ENCODE results near the gene CFAP141. TPM values are rescaled to one million over a fixed set of nuclear protein-coding genes. Genes with fewer than 3 reads are reported as not detected.

Gene CFAP141
- total and polyA plus RNA-seq, 2 donors from 2014 or later = not detected

- Histone ChIP-seq H3K36me3 (ENCODE audit: control insufficient read depth in 2 of 3, insufficient read depth in 3 of 3, low read length in 3 of 3) (peaks cover 18 to 24% (median 18%) of the 10 kb centered on the region in 3 donors), H3K9ac (ENCODE audit: low read length in 3 of 3) (no peak overlapping the region), H3K9me3 (ENCODE audit: control insufficient read depth in 2 of 3, insufficient read depth in 1 of 3, low read length in 3 of 3) (no peaks in the 10 kb centered on the region), H3K27ac (ENCODE audit: low read depth in 2 of 2, low read length in 2 of 2) (no peak overlapping the region), H3K4me1 (ENCODE audit: control insufficient read depth in 2 of 3, insufficient read depth in 2 of 3, low read depth in 1 of 3, low read length in 3 of 3) (peaks cover 0 to 3% (median 0%) of the 10 kb centered on the region in 3 donors), H3K27me3 (ENCODE audit: control insufficient read depth, insufficient read depth, low read length) (no peaks in the 10 kb centered on the region), H3K4me3 (ENCODE audit: low read length in 3 of 3) (no peak overlapping the region)
- DNase-seq (no peak), FAIRE-seq (no peak)
- TF ChIP-seq CTCF (IDR thresholded peaks at IDR 0.05; ENCODE audit: borderline replicate concordance, extremely low read depth, insufficient read depth) = no peak
- intact Hi-C loops (cut with DNase I) = no loop called here
Measured at GRCh38 chr1:154158307-154159125, 47.6 kb downstream of the CFAP141 start.

GRCh38 chr1:154157520-154158306 lies 48.4 kb downstream of the CFAP141 start:
- DNase-seq = no peak
- TF ChIP-seq CTCF (IDR thresholded peaks at IDR 0.05; ENCODE audit: borderline replicate concordance, extremely low read depth, insufficient read depth) = no peak
- no peak overlapping the region for H3K9ac ChIP-seq (ENCODE audit: low read length in 3 of 3)
- H3K4me1 ChIP-seq (ENCODE audit: control insufficient read depth in 2 of 3, insufficient read depth in 2 of 3, low read depth in 1 of 3, low read length in 3 of 3) = peaks cover 0 to 3% (median 0%) of the 10 kb centered on the region in 3 donors
- no peaks in the 10 kb centered on the region for H3K27me3 ChIP-seq (ENCODE audit: control insufficient read depth, insufficient read depth, low read length)
- H3K4me3 ChIP-seq (ENCODE audit: low read length in 3 of 3) = no peak overlapping the region
- no peak for FAIRE-seq
- H3K36me3 ChIP-seq (ENCODE audit: control insufficient read depth in 2 of 3, insufficient read depth in 3 of 3, low read length in 3 of 3) = peaks cover 18 to 24% (median 18%) of the 10 kb centered on the region in 3 donors
- H3K27ac ChIP-seq (ENCODE audit: low read depth in 2 of 2, low read length in 2 of 2) = no peak overlapping the region
- intact Hi-C loops (cut with DNase I) = no loop called here
- H3K9me3 ChIP-seq (ENCODE audit: control insufficient read depth in 2 of 3, insufficient read depth in 1 of 3, low read length in 3 of 3) = no peaks in the 10 kb centered on the region

GRCh38 chr1:154155251-154155650 lies 50.9 kb downstream of the CFAP141 start:
- H3K9ac ChIP-seq (ENCODE audit: low read length in 3 of 3) = no peak overlapping the region
- H3K4me3 ChIP-seq (ENCODE audit: low read length in 3 of 3) = no peak overlapping the region
- peak overlapping the region; percentile 59 to 94 for H3K27ac ChIP-seq (ENCODE audit: low read depth in 2 of 2, low read length in 2 of 2)
- no peaks in the 10 kb centered on the region for H3K27me3 ChIP-seq (ENCODE audit: control insufficient read depth, insufficient read depth, low read length)
- H3K36me3 ChIP-seq (ENCODE audit: control insufficient read depth in 2 of 3, insufficient read depth in 3 of 3, low read length in 3 of 3) = peaks cover 12 to 15% (median 13%) of the 10 kb centered on the region in 3 donors
- no peak for TF ChIP-seq CTCF (IDR thresholded peaks at IDR 0.05; ENCODE audit: borderline replicate concordance, extremely low read depth, insufficient read depth)
- peak in 3 of 5 donors; percentile 20 to 80 (median 64) for DNase-seq
- intact Hi-C loops (cut with DNase I) = no loop called here
- FAIRE-seq = no peak
- peaks cover 0 to 3% (median 0%) of the 10 kb centered on the region in 3 donors for H3K4me1 ChIP-seq (ENCODE audit: control insufficient read depth in 2 of 3, insufficient read depth in 2 of 3, low read depth in 1 of 3, low read length in 3 of 3)
- H3K9me3 ChIP-seq (ENCODE audit: control insufficient read depth in 2 of 3, insufficient read depth in 1 of 3, low read length in 3 of 3) = no peaks in the 10 kb centered on the region

Data from kidney (tissue), 14 donors.